ENCODE data around the gene PI16.

Gene PI16

DNA sequence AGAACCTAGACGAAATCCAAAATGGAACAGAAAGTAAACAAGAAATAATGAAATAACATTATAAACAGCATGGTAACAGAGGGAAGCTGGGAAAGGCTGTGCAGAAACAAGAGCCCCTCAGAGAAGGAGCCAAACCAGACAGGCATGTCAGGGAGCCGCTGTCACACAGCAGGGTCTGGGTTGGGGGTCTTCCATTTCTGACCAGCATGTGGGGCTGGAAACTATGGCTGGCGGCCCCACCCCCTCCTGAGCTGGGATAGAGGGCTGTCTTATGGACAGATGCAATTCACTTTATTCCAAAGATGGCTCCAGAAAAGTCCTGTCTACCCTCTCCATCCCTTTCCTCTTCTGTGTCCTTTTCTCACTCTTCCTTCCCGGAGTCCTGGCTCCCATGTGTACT, 41.5 kb upstream of the PI16 start:
- no peak for TF ChIP-seq CTCF (IDR thresholded peaks at IDR 0.05)

DNA sequence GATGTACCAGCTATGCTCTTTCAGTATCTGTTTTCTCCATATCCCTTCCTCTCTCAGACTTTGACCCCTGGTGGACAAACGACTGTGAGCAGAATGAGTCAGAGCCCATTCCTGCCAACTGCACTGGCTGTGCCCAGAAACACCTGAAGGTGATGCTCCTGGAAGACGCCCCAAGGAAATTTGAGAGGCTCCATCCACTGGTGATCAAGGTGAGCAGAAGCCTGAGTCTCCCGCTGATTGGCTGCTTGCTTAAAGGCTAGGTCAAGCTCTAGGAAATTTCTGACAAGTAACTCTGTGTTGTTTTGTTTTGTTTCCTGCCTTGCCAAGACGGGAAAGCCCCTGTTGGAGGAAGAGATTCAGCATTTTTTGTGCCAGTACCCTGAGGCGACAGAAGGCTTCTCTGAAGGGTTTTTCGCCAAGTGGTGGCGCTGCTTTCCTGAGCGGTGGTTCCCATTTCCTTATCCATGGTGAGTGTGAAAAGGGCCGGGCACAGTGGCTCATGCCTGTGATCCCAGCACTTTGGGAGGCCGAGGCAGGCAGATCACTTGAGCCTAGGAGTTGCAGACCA, 40.2 kb upstream of the PI16 start:
- peak; percentile 39; the same call in 1 of the 2 replicates for TF ChIP-seq CTCF (IDR thresholded peaks at IDR 0.05)

DNA sequence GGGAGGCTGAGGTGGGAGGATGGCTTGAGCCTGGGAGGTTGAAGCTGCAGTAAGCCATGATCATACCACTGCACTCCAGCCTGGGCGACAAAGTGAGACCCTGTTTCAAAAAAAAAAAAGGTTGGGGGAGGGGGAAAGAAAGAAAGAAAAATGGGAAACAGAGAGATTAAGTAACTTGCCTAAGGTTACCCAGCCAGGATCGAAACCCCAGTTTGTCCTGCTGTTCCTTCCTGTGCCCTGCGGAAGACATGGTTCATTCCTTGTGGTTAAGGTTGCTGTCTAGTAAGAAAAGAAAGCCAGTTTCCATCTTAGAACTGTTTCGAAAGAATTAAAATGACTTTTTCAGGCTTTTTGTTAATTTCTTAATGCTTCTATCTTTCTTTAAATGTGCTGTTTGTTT, 38.9 kb upstream of the PI16 start:
- no peak for TF ChIP-seq CTCF (IDR thresholded peaks at IDR 0.05)

- no peak for TF ChIP-seq CTCF (IDR thresholded peaks at IDR 0.05)
These were observed 38.4 kb upstream of the PI16 start for GRCh38 chr6:36916126-36916525.

- no peak for TF ChIP-seq CTCF (IDR thresholded peaks at IDR 0.05)
These were observed 36.9 kb upstream of the PI16 start for GRCh38 chr6:36917541-36918193.

DNA sequence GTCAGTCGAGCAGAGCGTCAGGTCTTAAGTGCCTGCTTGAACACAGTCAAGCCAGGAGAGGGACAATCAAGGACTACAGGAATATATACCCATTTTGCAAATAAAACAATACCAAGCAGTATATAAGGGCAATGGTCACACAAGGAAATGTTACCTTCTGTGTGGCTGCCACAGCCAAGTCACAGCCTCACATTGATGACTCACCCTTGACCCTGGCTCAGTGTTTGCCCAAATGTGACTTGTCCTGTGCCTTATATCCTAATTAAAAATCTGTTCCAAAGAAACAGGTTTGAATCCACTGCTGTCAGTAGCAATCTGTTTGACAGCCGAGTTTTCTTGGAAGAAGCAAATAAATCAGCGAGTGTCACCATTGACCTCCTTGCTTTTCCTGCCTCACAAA, 34.5 kb upstream of the PI16 start:
- TF ChIP-seq CTCF (IDR thresholded peaks at IDR 0.05), result no peak

DNA sequence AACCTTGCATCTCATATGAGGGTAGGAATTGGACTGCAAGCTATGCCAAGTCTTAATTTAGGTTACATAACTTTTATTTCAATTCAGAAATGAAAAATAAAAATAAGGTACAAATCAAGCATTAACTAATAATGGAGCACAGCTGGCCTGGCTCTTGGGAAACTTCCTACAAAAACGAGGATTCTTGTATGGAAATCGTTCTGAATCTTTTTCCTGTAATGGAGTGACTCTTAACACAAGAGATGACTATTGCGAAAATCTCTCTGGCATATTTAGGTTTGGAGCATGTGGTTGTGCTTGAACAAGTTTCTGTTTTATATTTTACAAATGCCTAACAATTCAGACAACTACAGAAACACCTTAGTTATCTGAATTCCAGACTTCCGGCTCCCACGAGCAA, 34.0 kb upstream of the PI16 start:
- no peak for TF ChIP-seq CTCF (IDR thresholded peaks at IDR 0.05)

DNA sequence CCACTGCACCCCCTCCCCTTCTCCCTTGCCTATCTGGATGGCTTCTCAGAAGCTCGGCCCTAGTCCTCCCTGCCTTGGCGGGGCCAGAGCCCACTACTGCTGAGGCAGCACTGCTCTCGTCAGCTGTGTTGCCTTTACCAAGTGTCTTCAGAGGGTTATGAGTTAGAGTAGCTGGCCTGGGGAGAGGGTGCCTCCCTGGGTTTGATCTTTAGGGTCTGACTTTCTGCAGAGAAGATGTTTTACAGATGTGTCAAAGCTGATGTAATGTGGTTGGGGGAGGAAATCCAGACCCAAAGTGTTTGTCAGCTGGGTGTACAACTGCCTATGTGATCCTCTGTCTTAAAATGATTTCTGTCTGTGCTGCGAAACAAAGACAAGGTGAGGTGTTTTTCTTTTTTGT, 30.4 kb upstream of the PI16 start:
- no peak for TF ChIP-seq CTCF (IDR thresholded peaks at IDR 0.05)

Data from LNCAP (cell line).